Stromal cell of bone marrow (primary cell): Measurements from ENCODE around the gene GOSR2.
"Not testable (repeated sequence)": the region's sequence is repeated elsewhere in the genome, so short reads cannot be mapped to it uniquely, and the experiment has no call there.

ENCODE experiments used
- DNase-seq: peaks from one replicate; pipeline ENCODE4 v3.0.0-alpha.2; 2012; ENCODE audit warnings: low read depth

Gene GOSR2

DNA sequence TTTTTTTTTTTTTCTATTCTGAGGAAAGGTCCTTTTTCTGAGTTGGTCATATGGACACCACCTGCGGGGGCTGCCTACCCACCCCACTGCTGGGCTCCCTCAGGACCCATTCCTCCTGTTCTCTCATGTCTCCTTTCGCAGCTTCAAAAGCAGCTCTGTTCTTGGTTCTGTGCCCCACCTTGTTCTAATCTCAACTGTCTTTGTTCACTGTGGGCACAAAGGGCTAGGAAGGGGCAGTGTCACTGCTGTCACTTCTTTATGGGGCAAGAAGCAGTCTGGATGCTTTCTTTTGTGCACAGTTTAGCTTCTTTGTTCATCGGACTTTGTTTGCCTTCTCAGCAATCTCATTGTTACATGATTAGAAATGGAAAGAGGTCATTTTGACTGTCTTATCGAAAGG is 7.1 kb downstream of the GOSR2 start:
- DNase-seq, result no peak

DNA sequence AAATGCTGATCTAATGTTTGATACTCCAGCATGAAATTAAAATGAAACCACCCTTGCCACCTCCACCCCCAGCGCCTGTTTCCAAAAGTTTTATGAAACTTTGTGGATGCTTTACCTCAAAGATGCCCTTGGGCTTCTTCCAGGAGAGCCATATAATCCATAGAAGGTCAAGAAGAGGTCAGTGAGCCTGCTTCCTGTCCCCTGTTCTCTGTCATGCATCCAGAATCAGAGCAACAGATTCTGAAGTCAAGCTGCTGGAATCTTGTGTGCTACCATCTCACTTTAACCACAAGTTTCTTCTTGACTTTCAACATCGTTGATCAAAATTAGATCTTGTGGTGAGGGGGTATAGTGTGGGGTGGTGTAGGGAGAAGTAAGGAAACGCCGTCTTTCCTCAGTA is 8.6 kb downstream of the GOSR2 start:
- DNase-seq, result no peak

- DNase-seq, result no peak
These were observed 12.8 kb downstream of the GOSR2 start for GRCh38 chr17:46935658-46936266.

DNA sequence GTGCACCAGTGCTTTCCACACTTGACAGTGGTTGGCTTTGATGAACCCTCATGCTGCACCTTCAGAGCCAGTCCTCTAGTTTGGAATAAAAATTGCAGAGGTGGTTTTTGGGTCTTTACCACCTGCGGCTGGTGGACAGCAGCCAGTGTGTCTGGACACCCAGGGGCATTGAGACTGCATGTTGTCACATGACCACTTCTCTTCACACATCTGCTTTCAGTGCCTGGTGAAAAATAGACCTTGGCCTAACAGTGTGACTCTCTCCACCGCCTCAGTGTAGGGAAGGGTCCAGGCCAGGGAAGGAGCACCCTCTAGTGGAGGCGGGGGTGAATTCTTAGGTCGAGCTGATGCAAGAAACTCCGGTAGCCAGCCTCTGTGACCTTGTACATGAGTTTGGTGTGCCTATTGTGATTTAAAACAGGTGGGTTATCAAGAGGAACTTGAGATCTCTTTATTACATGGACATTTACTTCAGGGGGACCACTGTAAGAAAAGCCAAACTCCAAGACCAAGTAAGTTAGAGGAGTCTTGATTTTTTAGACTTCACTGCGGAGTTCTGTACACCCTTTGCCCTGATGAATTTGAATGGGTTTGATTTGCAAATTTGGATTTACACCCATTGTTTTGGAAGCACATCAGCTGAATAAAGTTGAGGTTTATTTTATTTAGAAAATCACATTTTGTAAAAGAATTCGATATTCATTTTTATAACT is 17.9 kb downstream of the GOSR2 start:
- DNase-seq, result no peak

- no peak for DNase-seq
These were observed 19.7 kb downstream of the GOSR2 start for GRCh38 chr17:46942441-46943217.

DNA sequence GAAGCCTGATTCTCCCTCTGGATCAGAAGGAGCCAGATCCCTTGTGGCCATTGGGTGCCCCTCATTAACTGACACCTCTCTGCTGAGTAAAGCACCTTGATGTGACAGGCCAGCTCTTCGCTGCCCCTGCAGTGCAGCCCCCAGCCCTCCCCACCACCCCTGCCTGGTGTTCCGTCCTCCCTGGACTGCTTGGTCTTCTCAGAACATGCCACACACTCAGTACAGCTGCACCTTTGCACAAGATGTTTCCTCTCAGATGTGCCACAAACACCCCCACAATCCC is 20.2 kb downstream of the GOSR2 start:
- no peak for DNase-seq

DNA sequence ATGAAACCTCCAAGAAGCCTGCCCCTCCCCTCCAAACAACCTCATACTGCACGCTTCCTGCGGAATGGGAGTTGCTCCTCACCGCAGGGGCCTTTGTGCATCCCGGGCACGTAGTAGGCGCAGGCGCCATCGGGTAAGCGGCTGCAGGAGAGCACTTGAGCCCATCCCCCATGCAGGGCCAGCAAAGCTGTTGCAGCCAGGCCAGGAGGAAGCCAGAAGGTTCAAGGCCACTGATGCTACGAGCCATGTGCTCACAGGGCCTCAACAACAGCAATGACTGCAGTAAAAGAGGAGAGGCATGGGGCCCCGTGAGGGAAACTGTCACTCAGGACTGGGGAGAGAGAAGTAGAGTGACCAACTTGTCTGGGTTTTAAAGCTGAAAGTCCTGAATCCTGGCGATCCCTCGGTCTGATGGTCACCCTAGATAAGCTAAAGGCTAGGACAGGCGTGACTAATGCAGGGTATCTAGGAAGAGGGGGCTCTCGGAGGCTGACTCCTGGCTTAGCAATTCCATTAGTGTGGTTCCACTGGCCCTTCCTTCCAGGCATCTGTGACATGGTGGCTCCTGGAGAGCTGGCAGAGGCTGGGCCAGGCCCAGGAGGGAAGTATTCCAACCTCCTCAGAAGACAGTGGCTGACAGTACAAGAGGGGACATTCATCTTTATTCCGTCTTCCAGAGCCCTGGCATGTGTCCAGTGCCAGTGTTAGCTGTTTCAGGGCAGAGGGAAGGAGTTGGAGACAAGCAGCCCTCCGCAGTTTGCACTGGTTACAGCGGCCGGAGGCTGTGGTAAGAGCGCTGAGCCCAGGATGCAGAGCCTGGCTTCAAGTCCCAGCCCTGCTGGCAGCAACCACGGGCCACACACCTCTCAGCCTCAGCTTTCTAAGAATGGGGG is 20.8 kb downstream of the GOSR2 start:
- DNase-seq, result no peak

DNA sequence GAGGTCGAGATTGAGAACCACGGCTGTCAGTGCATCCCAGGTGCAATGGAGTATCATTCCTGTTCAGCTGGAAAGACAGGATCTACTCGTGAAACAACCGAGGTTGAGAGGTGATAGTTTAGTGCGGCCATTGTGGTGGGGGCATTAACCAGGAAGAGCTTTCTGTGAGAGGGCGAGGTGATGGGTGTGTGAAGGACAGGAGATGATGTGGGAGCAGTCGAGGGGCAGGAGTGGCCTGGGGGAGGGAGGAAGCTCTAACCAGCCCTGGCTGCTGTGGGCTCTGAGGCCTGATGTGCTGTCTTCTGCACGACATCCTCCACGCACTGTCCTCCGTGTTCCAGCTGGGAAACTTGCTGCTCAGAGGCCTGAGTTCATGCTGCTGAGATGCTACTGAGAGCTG is 22.0 kb downstream of the GOSR2 start:
- no peak for DNase-seq

DNA sequence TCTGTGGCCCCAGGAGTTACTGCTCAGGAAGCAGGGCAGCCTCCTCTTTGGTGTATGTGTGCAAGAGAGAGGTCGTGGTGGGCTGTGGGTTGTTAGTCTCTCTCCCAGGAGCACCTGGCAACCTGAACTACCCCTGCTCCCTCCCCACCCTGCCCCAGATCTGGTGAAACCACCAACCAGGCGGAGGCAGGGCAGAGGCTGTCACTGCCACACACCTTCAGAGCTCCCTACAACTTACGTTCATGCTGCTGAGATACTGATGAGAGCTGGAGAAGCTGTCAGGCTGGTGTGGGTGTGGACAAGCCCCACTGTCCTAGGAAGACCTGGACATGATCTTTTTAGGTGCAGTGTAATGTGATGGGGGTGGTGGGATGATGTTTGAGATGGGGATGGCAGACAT is 24.3 kb downstream of the GOSR2 start:
- no peak for DNase-seq

GRCh38 chr17:46948544-46948943 is 25.6 kb downstream of the GOSR2 start:
- no peak for DNase-seq

- no peak for DNase-seq
These were observed 26.6 kb downstream of the GOSR2 start for GRCh38 chr17:46949291-46950174.

- DNase-seq, result no peak
These were observed 27.5 kb downstream of the GOSR2 start for GRCh38 chr17:46950342-46950996.

- no peak for DNase-seq
These were observed 28.1 kb downstream of the GOSR2 start for GRCh38 chr17:46950997-46951621.

GRCh38 chr17:46951706-46952105 is 28.7 kb downstream of the GOSR2 start:
- DNase-seq, result no peak

- DNase-seq, result no peak
These were observed 29.2 kb downstream of the GOSR2 start for GRCh38 chr17:46952115-46952514.

GRCh38 chr17:46953191-46953590 is 30.2 kb downstream of the GOSR2 start:
- not testable (repeated sequence) for DNase-seq

DNA sequence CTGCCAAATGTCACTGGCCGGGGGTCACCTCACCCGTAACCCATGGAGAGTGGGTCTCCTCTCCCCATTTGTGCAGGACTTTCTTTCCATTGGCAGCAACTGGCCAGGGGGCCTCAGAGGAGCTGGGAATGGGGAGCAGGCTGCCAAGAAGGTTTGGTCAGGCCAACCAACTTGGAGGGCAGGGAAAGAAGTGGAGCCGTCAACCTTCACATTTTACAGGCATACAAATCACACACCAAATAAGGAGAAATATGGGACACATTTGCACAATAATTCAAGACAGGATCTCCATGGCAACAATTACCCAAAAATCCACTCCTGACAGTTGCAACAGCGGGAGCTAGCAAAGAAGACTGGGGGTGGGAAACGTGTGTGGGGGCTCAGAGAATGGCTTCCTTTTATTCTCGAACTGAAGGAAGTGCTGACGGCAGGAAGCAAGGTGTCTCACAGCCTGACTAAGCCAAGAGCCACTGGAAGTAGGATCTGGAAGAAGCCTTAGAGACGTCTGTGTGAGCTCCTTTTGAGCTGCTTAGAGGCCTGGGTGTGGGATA is 35.2 kb downstream of the GOSR2 start:
- no peak for DNase-seq

DNA sequence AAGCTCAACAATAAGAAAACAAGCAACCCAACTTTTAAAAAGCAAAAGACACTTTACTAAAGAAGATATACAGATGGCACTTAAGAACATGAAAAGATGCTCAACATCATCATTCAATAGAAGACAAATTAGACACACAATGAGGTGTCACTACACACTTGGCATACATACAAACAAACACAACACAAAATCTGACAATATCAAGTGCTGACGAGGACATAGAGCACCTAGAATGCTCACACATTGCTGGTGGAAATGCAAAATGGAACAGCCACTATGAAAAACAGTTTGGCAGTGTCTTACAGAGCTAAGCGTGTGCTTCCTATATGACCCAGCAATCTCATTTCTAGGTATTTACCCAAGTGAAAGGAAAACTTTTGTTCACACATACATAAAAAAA is 37.2 kb downstream of the GOSR2 start:
- no peak for DNase-seq

DNA sequence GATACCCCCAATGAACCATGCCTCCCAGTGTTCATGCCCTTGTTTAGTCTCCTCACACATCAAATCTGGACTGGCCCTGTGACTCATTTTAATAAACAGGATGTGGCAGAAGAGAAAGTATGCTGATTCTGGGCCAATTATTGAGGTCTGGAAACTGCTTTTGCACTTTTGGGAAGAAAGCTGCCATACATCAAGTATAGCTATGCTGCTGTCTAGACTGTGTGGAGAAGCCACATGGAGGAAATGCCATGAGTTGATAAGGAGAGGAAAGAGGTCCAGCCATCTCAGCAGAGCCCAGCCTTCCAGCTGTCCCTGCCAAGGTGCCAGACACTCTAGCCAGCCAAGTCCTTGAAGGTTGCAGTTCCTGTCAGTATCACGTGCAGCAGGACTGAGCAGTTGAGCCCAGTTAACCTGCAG is 39.4 kb downstream of the GOSR2 start:
- no peak for DNase-seq

GRCh38 chr17:46963571-46963970 is 40.6 kb downstream of the GOSR2 start:
- no peak for DNase-seq
